Keratinocyte (primary cell): ENCODE measurements around the gene PTPRN2.

Source experiments
- EZH2 ChIP-seq: IDR thresholded peaks from one replicate; pipeline ENCODE4 v1.6.1; 2012; ENCODE audit warnings: inconsistent platforms, mild to moderate bottlenecking, low read length, moderate library complexity
- TF ChIP-seq, protein P1 (sequence below), 3 experiments: IDR thresholded peaks in 1 of 3; conservative IDR thresholded peaks in 1 of 3; optimal IDR thresholded peaks in 1 of 3; 2 replicates in 2 of 3; 3 replicates in 1 of 3; pipeline versions ENCODE3 to v1.5.1; 2011; ENCODE audit warnings: low read length in 3 of 3, mild to moderate bottlenecking in 3 of 3, moderate library complexity in 2 of 3, control low read depth in 1 of 3, inconsistent platforms in 1 of 3; ENCODE audit not compliant: insufficient read depth in 2 of 3; ENCODE audit errors: extremely low read depth in 1 of 3

- TF ChIP-seq, protein P1, sequence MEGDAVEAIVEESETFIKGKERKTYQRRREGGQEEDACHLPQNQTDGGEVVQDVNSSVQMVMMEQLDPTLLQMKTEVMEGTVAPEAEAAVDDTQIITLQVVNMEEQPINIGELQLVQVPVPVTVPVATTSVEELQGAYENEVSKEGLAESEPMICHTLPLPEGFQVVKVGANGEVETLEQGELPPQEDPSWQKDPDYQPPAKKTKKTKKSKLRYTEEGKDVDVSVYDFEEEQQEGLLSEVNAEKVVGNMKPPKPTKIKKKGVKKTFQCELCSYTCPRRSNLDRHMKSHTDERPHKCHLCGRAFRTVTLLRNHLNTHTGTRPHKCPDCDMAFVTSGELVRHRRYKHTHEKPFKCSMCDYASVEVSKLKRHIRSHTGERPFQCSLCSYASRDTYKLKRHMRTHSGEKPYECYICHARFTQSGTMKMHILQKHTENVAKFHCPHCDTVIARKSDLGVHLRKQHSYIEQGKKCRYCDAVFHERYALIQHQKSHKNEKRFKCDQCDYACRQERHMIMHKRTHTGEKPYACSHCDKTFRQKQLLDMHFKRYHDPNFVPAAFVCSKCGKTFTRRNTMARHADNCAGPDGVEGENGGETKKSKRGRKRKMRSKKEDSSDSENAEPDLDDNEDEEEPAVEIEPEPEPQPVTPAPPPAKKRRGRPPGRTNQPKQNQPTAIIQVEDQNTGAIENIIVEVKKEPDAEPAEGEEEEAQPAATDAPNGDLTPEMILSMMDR (optimal IDR thresholded peaks at IDR 0.05 in 1 of 3, IDR thresholded peaks at IDR 0.05 in 1 of 3, conservative IDR thresholded peaks at IDR 0.05 in 1 of 3; ENCODE audit: extremely low read depth in 1 of 3, insufficient read depth in 2 of 3, low read length in 3 of 3), result no peak
- no peak for TF ChIP-seq EZH2
Measured at GRCh38 chr7:158546214-158546613, 41.4 kb downstream of the PTPRN2 start.
